WTC11 (cell line): ENCODE data around the gene MZF1. TPM values are rescaled to one million over a fixed set of nuclear protein-coding genes. Genes with fewer than 3 reads are reported as not detected.
"Not testable (repeated sequence)": the region's sequence is repeated elsewhere in the genome, so short reads cannot be mapped to it uniquely, and the experiment has no call there.

Experiments
- ATAC-seq: fragments of 200-7000 bp; cut with Tn5 transposase; 2 replicates; pipeline ENCODE4 v1.10.0; 2021; ENCODE audit warnings: mild to moderate bottlenecking, moderate library complexity
- CTCF ChIA-PET: fragments of 300-600 bp; sonication (Branson Sonifier 250); formaldehyde crosslinking; loops from one replicate; lab custom pipeline; 2021; ENCODE audit warnings: antibody characterized with exemption; lab: Charles Lee
- POLR2A ChIA-PET: fragments of 350-600 bp; sonication (Branson Sonifier 250); formaldehyde crosslinking; loops from one replicate; lab custom pipeline; 2021; ENCODE audit warnings: antibody characterized with exemption; lab: Charles Lee
- DNase-seq: peaks from one replicate; pipeline ENCODE4 v3.0.0; 2021; ENCODE audit warnings: low spot score
- H3K27ac Mint-ChIP-seq: 2 replicates; pipeline ENCODE4 v1.8.0; 2021; ENCODE audit warnings: mixed read lengths
- H3K27me3 Mint-ChIP-seq: 2 replicates; pipeline ENCODE4 v1.8.0; 2021; ENCODE audit warnings: low read depth, mild to moderate bottlenecking, moderate library complexity, mixed read lengths
- H3K36me3 Mint-ChIP-seq: 2 replicates; pipeline ENCODE4 v1.8.0; 2021; ENCODE audit warnings: mixed read lengths
- H3K4me1 Mint-ChIP-seq: 2 replicates; pipeline ENCODE4 v1.8.0; 2022; ENCODE audit warnings: mixed read lengths
- H3K4me3 Mint-ChIP-seq: 2 replicates; pipeline ENCODE4 v1.8.0; 2021; ENCODE audit warnings: mild to moderate bottlenecking, moderate library complexity, mixed read lengths
- H3K9me3 Mint-ChIP-seq: 2 replicates; pipeline ENCODE4 v1.8.0; 2021; ENCODE audit warnings: mixed read lengths
- ATF1 ChIP-seq: sonication (generic); formaldehyde crosslinking; IDR thresholded peaks from 2 replicates; pipeline ENCODE4 v1.8.1; 2023; ENCODE audit warnings: mild to moderate bottlenecking, moderate library complexity, missing genetic modification reagents
- ERG ChIP-seq: fragments of 250-450 bp; sonication (Bioruptor Pico); IDR thresholded peaks from 2 replicates; pipeline ENCODE4 v1.8.0; 2021; ENCODE audit warnings: mild to moderate bottlenecking
- FOXK1 ChIP-seq: sonication (generic); formaldehyde crosslinking; IDR thresholded peaks from 2 replicates; pipeline ENCODE4 v1.8.0; 2022; ENCODE audit warnings: mild to moderate bottlenecking, moderate library complexity, missing genetic modification reagents
- HMGA2 ChIP-seq: fragments of 250-450 bp; sonication (Bioruptor Pico); IDR thresholded peaks from 2 replicates; pipeline ENCODE4 v1.4.0; 2021; ENCODE audit warnings: mild to moderate bottlenecking, moderate library complexity
- STAT6 ChIP-seq: sonication (generic); formaldehyde crosslinking; conservative IDR thresholded peaks from 2 replicates; pipeline ENCODE4 v1.8.1; 2023; ENCODE audit warnings: mild to moderate bottlenecking, low read depth, missing genetic modification reagents, moderate library complexity
- ZNF512 ChIP-seq: sonication (generic); formaldehyde crosslinking; IDR thresholded peaks from 2 replicates; pipeline ENCODE4 v1.8.1; 2022; ENCODE audit warnings: missing genetic modification reagents, borderline replicate concordance
- ZSCAN18 ChIP-seq: fragments of 250-450 bp; sonication (Bioruptor Pico); IDR thresholded peaks from 2 replicates; pipeline ENCODE4 v2.1.2; 2022; ENCODE audit warnings: mild to moderate bottlenecking, moderate library complexity
- total RNA-seq: library from RNA; stranded (reverse); gene quantifications from 3 replicates; pipeline ENCODE4 v1.2.3, GENCODE V29; 2021
- TF ChIP-seq, protein P1 (sequence below): fragments of 250-450 bp; sonication (Bioruptor Pico); conservative IDR thresholded peaks from 2 replicates; pipeline ENCODE4 v1.9.0; 2021; ENCODE audit warnings: mild to moderate bottlenecking
- TF ChIP-seq, protein P2 (sequence below): sonication (generic); formaldehyde crosslinking; IDR thresholded peaks from 2 replicates; pipeline ENCODE4 v1.8.0; 2022; ENCODE audit warnings: missing genetic modification reagents

The MZF1 gene
- total RNA-seq, 1 experiment from 2014 or later, result 22.2 TPM

GRCh38 chr19:58578012-58578925, 5.1 kb upstream of the MZF1 start:
- Mint-ChIP-seq H3K4me3 (no peak overlapping the region), H3K27ac (peak overlapping the region; percentile 17; the same call in 1 of the 2 replicates), H3K36me3 (peaks cover 13% of the 10 kb centered on the region), H3K9me3 (no peaks in the 10 kb centered on the region), H3K27me3 (no peaks in the 10 kb centered on the region), H3K4me1 (peaks cover 17% of the 10 kb centered on the region)
- TF ChIP-seq FOXK1, result no peak
- no peak for TF ChIP-seq ZNF512 (CRISPR knock-in tag)
- TF ChIP-seq ERG, result no peak
- no peak for TF ChIP-seq ATF1
- no peak for TF ChIP-seq STAT6 (CRISPR knock-in tag)
- TF ChIP-seq, protein P1, sequence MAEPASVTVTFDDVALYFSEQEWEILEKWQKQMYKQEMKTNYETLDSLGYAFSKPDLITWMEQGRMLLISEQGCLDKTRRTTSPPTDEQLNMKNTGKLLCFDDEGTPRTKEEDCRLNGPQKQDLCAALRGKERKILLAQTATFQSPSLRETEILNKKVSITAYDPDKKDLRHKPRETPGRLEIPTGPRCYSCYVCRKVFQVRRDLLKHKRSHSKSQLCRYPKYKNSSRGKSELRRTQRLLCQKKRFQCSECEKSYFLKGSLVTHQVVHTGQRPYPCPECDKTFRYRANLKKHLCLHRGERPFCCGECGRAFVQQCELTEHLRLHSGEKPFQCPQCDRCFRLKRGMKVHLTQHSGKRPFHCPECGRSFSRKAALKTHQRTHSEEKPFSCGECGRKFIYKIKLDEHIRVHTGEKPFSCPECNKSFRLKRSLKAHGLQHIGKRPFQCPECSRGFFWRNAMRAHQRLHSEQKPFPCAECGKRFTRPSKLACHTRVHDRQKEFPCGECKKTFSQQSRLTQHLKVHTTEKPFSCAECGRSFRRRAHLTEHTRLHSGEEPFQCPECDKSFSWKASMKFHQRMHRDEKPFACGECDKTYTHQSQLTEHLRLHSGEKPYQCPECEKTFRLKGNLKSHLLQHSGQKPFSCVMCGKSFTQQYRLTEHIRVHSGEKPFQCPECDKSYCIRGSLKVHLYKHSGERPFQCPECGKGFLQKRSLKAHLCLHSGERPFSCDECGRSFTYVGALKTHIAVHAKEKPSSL (CRISPR knock-in tag), result no peak
- TF ChIP-seq HMGA2 (CRISPR knock-in tag), result no peak
- TF ChIP-seq, protein P2, sequence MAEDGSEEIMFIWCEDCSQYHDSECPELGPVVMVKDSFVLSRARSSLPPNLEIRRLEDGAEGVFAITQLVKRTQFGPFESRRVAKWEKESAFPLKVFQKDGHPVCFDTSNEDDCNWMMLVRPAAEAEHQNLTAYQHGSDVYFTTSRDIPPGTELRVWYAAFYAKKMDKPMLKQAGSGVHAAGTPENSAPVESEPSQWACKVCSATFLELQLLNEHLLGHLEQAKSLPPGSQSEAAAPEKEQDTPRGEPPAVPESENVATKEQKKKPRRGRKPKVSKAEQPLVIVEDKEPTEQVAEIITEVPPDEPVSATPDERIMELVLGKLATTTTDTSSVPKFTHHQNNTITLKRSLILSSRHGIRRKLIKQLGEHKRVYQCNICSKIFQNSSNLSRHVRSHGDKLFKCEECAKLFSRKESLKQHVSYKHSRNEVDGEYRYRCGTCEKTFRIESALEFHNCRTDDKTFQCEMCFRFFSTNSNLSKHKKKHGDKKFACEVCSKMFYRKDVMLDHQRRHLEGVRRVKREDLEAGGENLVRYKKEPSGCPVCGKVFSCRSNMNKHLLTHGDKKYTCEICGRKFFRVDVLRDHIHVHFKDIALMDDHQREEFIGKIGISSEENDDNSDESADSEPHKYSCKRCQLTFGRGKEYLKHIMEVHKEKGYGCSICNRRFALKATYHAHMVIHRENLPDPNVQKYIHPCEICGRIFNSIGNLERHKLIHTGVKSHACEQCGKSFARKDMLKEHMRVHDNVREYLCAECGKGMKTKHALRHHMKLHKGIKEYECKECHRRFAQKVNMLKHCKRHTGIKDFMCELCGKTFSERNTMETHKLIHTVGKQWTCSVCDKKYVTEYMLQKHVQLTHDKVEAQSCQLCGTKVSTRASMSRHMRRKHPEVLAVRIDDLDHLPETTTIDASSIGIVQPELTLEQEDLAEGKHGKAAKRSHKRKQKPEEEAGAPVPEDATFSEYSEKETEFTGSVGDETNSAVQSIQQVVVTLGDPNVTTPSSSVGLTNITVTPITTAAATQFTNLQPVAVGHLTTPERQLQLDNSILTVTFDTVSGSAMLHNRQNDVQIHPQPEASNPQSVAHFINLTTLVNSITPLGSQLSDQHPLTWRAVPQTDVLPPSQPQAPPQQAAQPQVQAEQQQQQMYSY, result no peak
- TF ChIP-seq ZSCAN18 (CRISPR knock-in tag), result no peak
- ATAC-seq (no peak), DNase-seq (no peak)
- ChIA-PET CTCF (interaction anchor here (5.0 kb wide), 1 partner anchor 59 kb away, joined by 32 read pairs; the partner anchor contains the start of gene ZBTB45), POLR2A (interaction anchor here (0.5 kb wide), 1 partner anchor 330 kb away, joined by 4 read pairs; no protein-coding TSS in a partner anchor)

DNA sequence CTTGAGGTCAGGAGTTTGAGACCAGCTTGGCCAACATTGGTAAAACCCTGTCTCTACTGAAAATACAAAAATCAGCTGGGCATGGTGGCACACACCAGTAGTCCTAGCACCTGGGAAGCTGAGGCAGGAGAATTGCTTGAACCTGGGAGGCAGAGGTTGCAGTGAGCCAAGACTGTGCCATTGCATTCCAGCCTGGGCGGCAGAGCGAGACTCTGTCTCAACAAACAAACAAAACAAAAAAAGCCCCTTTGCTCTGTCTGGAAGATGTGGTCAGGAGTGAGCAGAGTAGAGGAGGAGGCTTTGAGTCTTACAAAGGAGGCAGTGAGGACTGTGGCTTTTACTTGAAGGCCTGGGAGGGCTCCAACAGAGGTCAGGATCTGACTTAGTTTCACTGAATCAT, 4.4 kb upstream of the MZF1 start:
- H3K4me1 Mint-ChIP-seq, result peaks cover 17% of the 10 kb centered on the region
- H3K27me3 Mint-ChIP-seq, ATAC-seq, H3K4me3 Mint-ChIP-seq, POLR2A ChIA-PET, H3K9me3 Mint-ChIP-seq, H3K36me3 Mint-ChIP-seq, H3K27ac Mint-ChIP-seq, DNase-seq: not testable (repeated sequence)
- CTCF ChIA-PET, result interaction anchor here (5.0 kb wide), 1 partner anchor 58 kb away, joined by 32 read pairs; the partner anchor contains the start of gene ZBTB45
